Measurements from ENCODE around the gene GJB3. TPM values are rescaled to one million over a fixed set of nuclear protein-coding genes. Genes with fewer than 3 reads are reported as not detected.

Gene GJB3
- total RNA-seq, 1 experiment from 2014 or later, result 74.8 TPM

DNA sequence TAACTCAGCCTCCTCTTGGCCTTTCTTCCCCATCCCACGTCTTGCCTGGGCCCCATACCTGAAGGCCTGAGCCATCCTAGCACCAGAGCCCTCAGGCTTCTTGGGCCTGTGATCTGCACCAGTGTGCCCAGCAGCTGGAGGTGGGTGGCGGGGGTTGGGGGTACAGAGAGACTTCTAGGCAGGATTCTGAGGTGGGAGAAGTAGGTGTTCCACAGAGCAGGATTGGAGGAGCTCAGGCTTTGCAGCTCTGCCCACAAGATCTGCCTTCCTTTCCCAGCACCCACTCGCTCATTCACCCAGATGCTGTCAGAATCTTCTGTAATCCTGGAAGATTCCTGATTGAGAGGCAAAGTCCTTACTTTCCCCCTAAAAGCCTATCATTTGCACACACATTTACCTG is 36.2 kb upstream of the GJB3 start:
- Mint-ChIP-seq H3K4me3 (ENCODE audit: unreplicated experiment) (no peak overlapping the region), H3K4me1 (ENCODE audit: insufficient read depth, unreplicated experiment) (no peaks in the 10 kb centered on the region), H3K27me3 (ENCODE audit: insufficient read depth, unreplicated experiment) (no peaks in the 10 kb centered on the region), H3K27ac (ENCODE audit: low read depth, unreplicated experiment) (no peak overlapping the region), H3K36me3 (ENCODE audit: insufficient read depth, unreplicated experiment) (no peaks in the 10 kb centered on the region), H3K9me3 (ENCODE audit: unreplicated experiment) (no peaks in the 10 kb centered on the region)
- intact Hi-C loops (cut with micrococcal nuclease), result no loop called here
- ChIA-PET CTCF (interaction anchor here (0.5 to 8.7 kb wide), 13 partner anchors 9 to 1111 kb away, joined by 3 to 82 read pairs (median 7); partner anchors contain the start of gene GJB5), POLR2A (interaction anchor here (0.7 to 1.3 kb wide), 3 partner anchors 10 to 37 kb away, joined by 3 to 5 read pairs (median 3); partner anchors contain the start of gene GJB5)
- no peak for TF ChIP-seq CTCF (IDR thresholded peaks at IDR 0.05; ENCODE audit: unreplicated experiment)
- BruUV-seq (replicated peaks), result no TSS peak
- no peak for DNase-seq (ENCODE audit: unreplicated experiment)

DNA sequence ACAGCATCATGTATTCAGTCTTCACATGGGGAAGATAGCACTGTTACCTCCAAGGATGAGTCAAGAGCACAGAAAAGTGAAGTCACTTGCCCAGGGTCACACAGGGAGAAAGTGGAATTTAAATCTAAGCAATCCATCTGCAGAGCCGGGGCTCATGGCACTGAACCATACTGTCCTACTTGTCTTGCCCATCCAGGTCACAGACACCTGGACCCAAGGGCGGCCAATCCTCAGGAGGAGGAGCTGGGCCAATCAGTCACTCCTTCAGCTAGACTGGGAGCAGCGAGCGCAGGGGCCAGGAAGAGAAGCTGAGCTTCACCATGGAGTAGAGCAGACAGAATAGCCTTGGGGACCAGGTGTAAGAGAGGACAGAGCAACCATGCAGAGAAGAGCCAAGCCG is 35.3 kb upstream of the GJB3 start:
- intact Hi-C loops (cut with micrococcal nuclease), result no loop called here
- no peak overlapping the region for H3K27ac Mint-ChIP-seq (ENCODE audit: low read depth, unreplicated experiment)
- no peak overlapping the region for H3K4me3 Mint-ChIP-seq (ENCODE audit: unreplicated experiment)
- no peaks in the 10 kb centered on the region for H3K9me3 Mint-ChIP-seq (ENCODE audit: unreplicated experiment)
- BruUV-seq (replicated peaks), result no TSS peak
- ChIA-PET CTCF (interaction anchor here (0.6 to 6.1 kb wide), 5 partner anchors 11 to 1112 kb away, joined by 3 to 53 read pairs (median 4); no protein-coding TSS in a partner anchor), POLR2A (no interaction called here)
- no peaks in the 10 kb centered on the region for H3K36me3 Mint-ChIP-seq (ENCODE audit: insufficient read depth, unreplicated experiment)
- H3K27me3 Mint-ChIP-seq (ENCODE audit: insufficient read depth, unreplicated experiment), result no peaks in the 10 kb centered on the region
- no peaks in the 10 kb centered on the region for H3K4me1 Mint-ChIP-seq (ENCODE audit: insufficient read depth, unreplicated experiment)
- TF ChIP-seq CTCF (IDR thresholded peaks at IDR 0.05; ENCODE audit: unreplicated experiment), result no peak
- DNase-seq (ENCODE audit: unreplicated experiment), result no peak

DNA sequence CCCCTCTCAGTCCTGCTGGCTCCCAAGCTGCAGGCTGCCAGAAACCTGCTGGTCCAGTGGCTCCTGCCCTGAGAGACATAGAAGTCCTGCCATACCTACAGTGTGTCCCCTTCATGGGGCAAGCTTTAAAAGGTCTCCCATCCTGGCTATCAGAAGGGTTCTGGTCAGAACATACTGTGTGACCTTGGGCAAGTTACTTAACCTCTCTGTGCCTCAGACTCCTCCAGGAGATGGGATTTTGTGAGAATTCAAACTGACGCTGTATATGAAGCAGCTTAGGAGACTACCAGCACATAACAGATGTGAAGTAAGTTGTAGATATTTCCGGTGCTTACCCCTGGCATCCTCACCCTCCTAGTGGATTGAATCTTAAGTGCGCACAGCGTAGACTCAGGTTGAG is 34.9 kb upstream of the GJB3 start:
- ChIA-PET CTCF (interaction anchor here (0.6 to 6.1 kb wide), 7 partner anchors 11 to 1113 kb away, joined by 3 to 53 read pairs (median 3); no protein-coding TSS in a partner anchor), POLR2A (interaction anchor here (1.4 kb wide), 1 partner anchor 9 kb away, joined by 8 read pairs; the partner anchor contains the start of gene GJB5)
- intact Hi-C loops (cut with micrococcal nuclease), result no loop called here
- no peak overlapping the region for H3K4me3 Mint-ChIP-seq (ENCODE audit: unreplicated experiment)
- no peak for DNase-seq (ENCODE audit: unreplicated experiment)
- no peak for TF ChIP-seq CTCF (IDR thresholded peaks at IDR 0.05; ENCODE audit: unreplicated experiment)
- no peak overlapping the region for H3K27ac Mint-ChIP-seq (ENCODE audit: low read depth, unreplicated experiment)
- BruUV-seq (replicated peaks), result no TSS peak
- H3K36me3 Mint-ChIP-seq (ENCODE audit: insufficient read depth, unreplicated experiment), result no peaks in the 10 kb centered on the region
- no peaks in the 10 kb centered on the region for H3K9me3 Mint-ChIP-seq (ENCODE audit: unreplicated experiment)
- H3K27me3 Mint-ChIP-seq (ENCODE audit: insufficient read depth, unreplicated experiment), result no peaks in the 10 kb centered on the region
- H3K4me1 Mint-ChIP-seq (ENCODE audit: insufficient read depth, unreplicated experiment), result no peaks in the 10 kb centered on the region

- DNase-seq (ENCODE audit: unreplicated experiment), result no peak
- no peaks in the 10 kb centered on the region for H3K9me3 Mint-ChIP-seq (ENCODE audit: unreplicated experiment)
- no peaks in the 10 kb centered on the region for H3K4me1 Mint-ChIP-seq (ENCODE audit: insufficient read depth, unreplicated experiment)
- no peaks in the 10 kb centered on the region for H3K36me3 Mint-ChIP-seq (ENCODE audit: insufficient read depth, unreplicated experiment)
- TF ChIP-seq CTCF (IDR thresholded peaks at IDR 0.05; ENCODE audit: unreplicated experiment), result no peak
- ChIA-PET CTCF (interaction anchor here (0.5 to 6.1 kb wide), 7 partner anchors 12 to 1137 kb away, joined by 3 to 53 read pairs (median 3); no protein-coding TSS in a partner anchor), POLR2A (interaction anchor here (1.4 kb wide), 1 partner anchor 8 kb away, joined by 8 read pairs; the partner anchor contains the start of gene GJB5)
- intact Hi-C loops (cut with micrococcal nuclease), result no loop called here
- no TSS peak for BruUV-seq (replicated peaks)
- no peaks in the 10 kb centered on the region for H3K27me3 Mint-ChIP-seq (ENCODE audit: insufficient read depth, unreplicated experiment)
- H3K27ac Mint-ChIP-seq (ENCODE audit: low read depth, unreplicated experiment), result no peak overlapping the region
- H3K4me3 Mint-ChIP-seq (ENCODE audit: unreplicated experiment), result no peak overlapping the region
Measured at GRCh38 chr1:34746785-34747637, 34.0 kb upstream of the GJB3 start.

Data from MCF 10A (cell line).